NCI-H2029 treated with DMSO at 0.1 percent for 48 hours (cell line): ENCODE data around the gene GULP1.

Source experiments
- DNase-seq: peaks from one replicate; lab custom pipeline; 2025; lab: John Stamatoyannopoulos, UW

Gene GULP1

DNA sequence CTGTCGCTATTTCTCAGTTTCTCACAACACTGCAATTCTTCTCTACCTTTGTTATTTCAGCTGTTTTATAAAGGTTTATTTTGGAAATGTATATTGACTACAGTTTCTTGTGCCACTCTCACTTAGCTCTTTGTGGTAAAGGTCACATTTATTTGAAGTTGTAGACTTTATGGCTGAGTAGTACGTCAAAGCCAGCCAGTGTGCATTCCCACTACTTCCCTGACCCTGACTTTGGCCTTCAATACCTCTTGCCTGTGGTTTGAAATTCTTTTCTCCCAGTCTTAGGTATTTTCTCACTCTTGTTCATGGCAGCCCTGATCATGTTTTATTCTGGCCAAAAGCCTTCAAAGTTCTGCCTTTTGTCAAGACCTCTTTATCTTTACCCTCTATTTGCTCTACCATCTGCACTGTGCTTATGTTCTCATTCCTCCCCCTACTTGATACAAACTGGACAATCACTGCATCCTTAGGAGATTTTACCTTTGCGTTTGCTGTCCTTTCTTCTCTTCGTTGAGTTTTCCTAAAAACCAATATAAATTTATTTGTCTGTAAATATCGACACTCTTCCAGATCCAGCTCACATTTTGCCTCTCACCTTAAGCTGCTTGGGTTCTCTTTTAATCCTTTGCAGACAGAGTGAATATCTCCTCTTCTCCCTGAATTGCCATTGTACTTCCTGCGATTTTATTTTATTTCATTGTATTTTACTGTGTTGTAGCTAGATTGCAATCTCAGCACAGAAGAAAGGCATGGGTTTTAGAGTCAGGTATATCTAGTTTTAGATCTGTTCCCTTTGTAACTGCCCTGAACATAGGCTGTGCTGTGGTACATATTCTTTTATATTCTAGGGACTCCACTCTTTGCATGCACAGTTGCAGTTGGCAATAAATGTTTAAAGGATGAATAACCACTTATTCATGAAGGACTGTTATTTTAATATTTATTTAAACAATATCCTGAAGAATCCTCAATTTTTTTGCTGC lies 31.2 kb downstream of the GULP1 start:
- DNase-seq = no peak

DNA sequence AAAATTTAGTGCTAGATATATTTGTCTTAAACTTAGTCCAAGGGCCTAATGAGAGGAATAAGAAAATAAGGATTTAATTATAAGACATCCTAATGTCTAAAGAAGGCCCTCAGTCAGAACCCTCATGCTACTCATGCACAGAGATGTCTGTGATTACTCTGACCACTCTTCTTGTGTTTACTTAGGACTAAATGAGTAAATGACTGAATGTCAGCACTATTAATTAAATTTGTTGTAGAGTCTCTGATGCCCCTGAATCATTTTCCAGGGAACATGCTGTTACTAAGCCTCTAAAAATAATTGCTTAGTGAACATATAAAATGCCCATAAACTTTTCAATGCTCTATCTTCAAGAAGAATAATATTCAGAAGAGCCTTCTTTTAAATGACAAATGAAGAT lies 32.4 kb downstream of the GULP1 start:
- DNase-seq = no peak

DNA sequence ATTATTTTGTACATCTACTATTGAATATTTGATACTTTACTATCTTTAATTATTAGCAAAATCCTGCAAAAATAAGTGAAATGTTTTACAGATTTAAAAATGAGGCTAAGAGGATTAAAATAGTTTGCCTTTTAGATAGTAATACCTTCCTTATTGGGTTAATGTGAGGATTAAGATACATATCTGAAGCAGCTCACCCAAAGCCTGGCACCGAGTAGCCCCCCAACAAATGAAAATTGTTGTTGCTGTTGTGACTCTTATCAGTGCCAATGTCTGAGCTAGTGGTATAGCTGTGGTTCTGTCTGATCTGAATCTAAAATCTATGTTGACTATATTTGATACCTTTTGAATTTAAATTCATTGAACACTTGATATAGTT lies 34.6 kb downstream of the GULP1 start:
- no peak for DNase-seq

DNA sequence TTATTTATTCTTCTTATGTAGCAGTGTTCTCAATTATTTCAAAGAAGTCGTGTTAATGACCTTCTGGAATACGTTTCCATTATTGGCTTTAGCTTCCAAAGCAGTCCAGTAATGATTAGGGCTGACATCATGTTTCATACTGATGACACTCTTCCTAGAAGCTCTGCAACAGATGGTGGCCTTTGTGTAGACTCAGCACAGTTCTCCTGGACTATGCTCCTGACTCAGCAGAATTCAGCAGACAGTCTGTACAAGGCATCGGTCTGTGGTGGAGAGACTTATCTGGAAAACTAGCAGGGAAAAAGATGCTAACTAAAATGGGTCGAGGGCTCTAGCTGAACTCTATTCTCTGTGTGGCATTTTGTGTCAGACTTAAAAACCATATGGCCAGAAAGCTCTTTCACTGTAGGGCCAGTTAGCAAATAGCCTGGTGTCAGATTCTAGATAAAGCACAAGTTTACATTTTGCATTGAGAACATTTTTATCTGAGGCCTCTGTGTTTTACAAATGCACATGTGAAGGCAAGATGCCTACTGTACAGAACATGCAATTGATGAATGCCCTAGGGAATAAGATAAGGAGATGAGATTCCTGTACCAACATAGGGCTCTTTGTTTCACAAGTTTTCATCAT lies 35.1 kb downstream of the GULP1 start:
- DNase-seq = no peak

DNA sequence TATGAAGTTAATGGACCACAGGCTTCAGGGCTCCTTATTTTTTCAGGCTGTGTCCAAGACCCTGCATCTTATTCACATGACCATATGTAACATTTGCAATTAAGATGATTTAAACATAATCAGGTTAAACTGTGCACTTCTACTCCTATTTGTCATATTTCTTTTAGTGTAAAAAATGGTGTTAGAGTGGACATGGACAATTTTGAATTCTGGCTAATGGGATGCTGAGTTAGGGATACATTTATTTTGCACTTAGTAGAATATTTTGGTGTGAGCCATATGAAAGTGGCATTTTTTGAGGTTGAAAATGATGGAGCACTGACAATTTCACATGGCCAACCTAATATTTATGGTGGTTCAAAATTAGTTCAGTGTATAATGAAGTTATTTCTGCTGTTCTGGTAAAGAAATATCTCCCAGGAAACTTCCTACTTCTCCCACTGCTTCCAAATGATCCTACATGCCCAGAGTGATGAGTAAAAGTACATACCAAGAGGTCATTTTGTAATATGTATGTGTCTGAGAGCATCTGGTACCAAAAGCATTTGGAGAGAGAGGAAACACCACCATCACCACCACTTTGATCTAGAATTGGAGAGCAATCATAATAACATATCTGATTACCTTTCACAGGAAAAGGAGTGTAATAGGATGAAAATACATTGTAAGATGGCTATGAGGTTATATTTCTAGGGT lies 36.0 kb downstream of the GULP1 start:
- DNase-seq = no peak

DNA sequence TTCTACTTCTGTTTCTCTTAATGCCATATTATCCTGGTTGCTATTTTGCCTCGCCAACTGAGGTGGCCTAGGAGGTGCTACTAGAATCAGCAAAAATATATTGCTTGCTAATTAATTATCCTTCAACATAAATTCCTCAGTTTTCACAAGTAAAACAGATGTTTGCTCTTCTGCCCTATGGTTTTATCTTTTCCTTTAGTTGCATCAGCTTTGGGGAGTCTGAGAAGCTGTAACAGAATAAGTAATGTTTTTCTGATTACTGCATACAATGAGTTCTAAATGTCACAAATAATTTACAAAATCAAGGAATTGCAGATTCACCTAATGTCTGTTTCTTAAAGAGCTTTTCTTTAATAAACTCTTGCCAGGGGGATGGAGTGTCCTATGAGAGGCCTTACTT lies 36.7 kb downstream of the GULP1 start:
- no peak for DNase-seq

DNA sequence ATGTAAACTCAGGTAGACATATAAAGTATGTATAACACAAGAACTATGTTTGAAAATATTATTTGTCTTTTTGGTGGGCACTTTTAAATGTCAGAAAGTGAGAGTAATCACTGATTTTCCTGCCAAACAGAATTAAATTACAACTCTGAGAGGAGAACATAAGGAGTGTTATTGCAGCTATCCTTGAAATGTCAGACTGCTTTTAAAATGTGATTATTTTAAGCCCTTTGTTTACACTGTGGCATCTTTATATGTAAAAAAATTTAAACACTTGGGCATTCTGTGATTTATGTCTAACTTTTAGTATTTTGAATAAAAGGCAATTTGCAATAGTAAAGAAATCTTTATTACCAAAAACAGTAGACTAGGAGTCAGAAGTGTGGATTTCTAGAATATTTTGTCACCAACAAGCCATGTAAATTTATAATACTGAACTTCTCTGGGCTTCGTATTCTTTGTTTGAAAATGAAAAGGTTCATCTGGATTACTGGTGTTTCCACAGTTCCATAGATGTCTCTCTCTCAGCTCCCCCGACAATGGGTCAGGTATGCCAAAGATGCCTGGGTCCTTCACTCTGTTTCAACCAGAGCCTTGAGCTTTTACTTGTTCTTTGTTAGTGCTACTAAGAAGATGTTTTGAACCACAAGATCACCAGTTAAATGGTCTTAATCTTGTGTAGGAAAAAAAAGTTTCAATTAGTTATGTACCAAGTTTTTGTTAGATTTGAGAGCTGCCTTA lies 38.8 kb downstream of the GULP1 start:
- DNase-seq = no peak

DNA sequence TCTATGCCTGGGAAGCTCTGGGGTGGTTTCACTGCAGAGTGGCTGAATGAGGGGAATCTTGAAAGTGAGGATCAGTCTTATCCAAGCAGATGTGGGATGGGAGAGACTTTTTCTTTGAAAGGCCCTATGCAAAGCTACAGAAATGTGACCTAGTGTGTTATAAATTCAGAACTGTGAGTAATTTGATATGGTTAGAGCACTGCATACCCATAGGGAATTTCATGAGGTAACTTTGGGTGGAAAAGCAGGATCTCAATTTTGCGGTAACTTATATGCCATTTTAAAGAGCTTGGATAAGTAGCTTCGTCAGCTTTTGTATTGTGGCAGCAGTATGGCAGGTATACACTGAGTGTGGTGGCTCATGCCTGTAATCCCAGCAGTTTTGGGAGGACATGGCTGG lies 40.9 kb downstream of the GULP1 start:
- no peak for DNase-seq

DNA sequence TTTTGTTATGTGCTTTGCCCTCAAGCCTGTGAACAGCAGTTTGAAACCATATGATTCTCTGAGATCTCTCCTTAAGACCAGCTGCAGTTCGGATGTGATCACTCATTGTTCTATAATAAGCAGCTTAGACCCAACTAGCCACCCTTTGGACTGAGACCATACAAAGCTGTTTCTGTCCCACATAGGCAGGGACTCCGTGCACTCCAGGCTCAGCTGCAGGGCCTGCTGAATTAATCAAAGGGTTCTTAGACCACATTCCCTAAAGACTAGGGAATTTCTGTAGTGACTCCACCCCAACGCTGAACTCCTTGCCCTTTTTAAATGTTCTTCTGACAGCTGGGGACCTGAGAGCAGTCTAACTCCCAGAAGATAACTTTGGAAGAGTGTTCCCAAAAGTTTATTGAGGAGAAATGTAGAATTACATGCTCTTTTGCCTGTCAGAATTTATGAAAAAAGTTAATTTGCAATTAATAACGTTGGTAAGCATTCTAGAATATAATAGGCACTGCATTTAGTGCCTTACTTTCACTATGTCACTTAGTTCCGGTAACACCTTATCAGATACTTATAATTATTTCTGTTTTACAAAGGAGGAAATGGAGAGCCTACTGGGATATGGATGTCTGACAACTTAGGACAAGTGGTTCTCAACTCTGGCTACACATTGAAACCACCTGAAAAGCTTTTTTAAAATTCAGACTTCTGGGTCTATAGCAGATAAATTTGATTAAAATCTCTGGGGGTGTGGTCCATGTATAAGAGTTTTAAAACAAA lies 42.3 kb downstream of the GULP1 start:
- no peak for DNase-seq

DNA sequence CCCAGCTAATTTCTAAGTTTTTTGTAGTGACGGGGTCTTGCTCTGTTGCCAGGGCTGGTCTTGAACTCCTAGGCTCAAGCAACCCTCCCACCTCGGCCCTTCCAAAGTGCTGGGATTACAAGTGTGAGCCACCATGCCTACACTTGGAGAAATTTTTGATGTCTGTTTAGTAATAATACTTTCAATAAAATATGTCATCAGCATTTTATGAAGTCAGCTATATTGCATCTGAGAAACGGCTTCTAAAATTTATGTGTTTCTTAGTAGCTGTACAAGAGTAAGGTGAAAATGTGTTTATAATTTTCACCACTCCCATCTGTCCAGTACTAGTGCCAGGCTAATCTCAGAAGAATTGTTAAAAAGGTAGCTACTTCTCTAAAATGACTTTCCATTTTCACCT lies 46.8 kb downstream of the GULP1 start:
- DNase-seq = no peak

DNA sequence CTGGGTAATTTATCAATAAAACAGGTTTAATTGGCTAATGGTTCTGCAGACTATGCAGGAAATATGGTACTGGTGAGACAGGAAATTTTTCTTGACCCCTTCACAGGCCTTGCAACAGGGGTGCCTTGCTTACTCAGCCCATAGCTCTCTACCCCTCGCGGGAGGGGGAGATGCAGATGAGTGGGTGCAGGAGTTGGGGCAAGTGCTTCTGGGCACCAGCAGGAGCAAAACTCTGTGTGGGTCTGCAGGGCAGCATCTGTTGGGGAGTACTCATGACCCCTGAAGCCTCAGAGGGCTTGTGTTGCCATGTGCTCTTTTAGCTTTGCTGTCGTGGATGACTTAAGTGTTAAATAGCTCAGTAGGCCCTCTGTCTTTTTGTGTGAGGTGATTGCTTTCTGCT lies 48.6 kb downstream of the GULP1 start:
- no peak for DNase-seq

DNA sequence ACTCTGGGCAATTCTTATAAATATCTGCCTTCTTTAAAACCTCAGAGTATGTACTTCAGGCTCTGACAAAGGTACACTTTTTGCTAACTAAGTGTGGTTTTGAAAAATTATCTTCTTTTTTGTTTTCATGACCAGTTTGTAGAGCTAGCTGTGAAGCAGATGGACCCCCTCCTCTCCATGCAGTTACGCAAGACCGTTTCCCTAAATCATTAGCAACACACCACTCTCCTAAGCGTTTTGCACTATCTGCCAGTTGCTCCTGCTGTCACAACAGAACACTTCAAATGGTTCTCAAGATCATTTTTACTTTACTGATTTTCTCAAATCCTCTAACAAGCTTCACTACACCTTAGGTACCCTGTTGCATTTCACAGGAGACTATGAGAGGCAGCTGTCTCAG lies 53.3 kb downstream of the GULP1 start:
- DNase-seq = no peak

DNA sequence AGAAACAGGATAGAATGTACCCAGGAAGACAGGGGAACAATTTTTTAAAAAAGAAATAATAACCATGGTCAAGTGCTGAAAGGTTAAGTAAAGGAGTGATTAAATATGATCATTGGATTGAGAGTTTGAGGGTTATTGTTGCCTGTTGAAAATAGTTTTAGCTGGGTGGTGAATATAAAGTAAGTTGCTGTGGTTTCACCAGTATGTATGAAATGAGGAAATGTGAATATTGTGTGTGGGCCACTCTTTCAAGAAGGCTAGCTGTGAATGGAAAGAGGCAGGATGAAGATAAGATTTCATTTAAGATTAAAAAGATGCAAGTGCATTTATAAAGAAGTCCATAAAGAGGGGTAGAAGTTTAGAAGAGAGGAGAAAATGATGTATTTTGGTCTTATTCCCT lies 53.8 kb downstream of the GULP1 start:
- DNase-seq = no peak

DNA sequence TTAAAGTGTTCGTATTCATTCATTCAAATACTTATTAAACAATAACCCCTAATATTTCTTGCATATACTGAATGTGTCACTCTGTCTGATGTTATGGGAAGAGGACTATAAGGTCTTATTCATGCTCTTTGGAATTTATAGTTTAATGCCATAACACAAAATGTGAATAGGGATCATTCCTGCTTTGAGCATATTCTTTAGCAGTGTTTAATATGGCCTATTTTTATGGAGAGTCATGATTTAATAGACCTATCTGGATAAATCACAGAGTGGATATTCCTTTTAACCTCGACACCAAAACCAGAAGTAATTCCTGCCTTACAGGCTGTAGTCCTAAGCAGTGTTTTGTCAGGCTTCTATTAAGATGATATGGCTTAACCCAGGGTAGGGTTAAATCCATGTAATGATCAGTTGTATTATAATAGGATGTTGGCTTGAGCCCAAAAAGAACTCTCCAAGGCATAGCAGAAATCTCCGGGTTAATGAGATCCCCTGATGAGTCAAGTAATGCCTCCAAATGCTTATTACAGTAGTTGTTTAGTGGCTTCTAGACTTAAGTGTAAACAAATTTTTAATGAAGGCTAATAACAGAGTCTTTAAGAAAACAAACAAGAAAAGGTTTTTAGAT lies 54.3 kb downstream of the GULP1 start:
- DNase-seq = no peak

DNA sequence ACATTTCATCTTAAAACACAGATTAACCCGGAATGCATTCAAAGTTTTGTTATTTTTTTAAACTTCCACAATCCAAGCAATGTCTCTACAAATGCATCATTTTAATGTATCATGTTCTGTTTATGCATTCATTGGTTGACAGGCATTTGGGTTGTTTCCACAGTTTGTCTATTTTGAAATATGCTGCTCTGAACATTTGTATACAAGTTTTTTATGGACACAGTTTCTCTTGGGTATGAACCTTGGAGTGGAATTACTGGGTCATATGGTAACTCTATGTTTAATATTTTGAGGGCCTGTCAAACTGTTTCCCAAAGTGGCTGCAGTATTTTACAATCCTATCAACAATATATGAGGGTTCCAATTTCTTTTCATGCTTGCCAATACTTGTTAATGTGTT lies 57.3 kb downstream of the GULP1 start:
- DNase-seq = no peak

DNA sequence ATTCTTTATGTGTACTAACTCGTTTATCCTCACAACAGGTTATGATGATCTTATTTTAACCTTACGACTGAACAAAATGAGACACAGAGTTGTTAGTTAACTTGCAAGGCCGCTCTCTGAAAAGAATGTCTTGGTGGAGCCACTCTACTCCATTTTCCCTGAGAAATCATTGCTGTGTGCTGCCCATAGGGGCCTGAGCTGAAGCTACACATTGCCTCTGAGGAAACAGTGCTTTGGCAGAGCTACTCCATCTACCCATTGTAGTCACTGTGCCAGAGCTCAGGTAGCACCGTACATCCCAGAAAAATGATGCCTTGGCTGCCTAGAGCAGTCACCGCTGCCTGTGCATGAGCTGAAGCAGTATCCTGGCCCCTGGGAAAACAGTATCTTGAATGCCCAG lies 61.6 kb downstream of the GULP1 start:
- DNase-seq = no peak

DNA sequence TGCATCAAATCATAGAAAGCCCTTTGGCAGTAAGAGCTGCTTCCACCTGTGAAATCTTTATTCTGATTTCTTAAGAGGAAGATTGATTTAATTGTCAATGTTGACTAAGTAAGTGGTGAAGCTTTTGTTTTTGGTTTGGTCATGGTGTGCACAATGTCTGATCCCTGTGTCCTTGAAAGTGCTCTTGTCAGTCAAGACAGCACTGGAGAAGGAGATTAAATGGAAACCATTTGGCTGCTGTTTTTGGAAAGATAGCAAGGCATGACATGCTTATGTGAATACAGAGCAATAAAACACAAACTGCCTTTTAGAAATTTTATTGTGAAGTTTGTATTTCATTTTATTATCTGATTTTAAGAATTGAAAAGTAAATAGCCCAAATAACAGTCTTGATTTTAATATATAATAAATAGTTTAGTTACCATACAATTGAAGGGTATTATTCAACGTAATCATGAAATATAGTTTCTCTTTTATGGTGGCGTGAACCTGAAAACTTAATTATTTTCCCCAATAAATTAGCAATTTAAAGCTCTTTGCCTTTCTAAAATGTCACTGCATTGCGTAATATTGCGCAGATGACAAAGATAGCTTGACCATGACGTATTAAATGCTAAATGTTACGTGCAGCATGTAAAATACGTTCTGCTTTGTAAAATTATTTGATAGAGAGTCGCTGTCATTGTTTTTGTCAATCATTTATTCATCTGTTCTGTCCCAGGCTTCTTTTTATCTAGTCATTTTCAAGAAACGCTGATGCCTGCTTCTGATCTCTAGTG lies 69.0 kb downstream of the GULP1 start:
- no peak for DNase-seq

DNA sequence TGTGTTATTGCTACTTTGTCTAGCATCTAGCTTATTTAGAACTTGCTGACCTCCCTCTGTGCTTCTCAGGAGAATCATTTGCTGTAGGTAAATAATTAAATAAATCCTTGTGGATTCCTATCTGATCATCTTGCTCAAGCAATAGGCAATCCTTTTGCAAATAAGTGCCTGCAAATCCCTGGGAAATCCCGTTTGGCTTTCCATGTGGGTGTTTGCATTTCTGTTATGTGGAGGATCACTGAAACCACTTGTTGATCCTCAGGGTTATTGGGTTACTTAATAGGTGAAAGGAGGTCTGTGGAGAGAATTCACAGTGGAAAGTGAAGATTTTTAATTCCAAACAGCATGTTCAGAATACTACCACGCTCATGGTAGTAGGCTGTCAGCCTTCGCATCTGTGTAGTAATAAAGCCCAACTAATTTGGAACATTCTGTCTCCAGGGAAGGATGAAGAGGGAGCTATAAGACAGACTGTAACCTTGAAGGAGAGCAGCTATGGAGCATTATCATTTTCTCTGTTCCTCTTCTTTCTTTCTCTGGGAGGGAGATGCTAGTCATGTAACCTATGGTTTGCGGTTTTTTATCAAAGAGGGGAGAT lies 72.5 kb downstream of the GULP1 start:
- DNase-seq = no peak

DNA sequence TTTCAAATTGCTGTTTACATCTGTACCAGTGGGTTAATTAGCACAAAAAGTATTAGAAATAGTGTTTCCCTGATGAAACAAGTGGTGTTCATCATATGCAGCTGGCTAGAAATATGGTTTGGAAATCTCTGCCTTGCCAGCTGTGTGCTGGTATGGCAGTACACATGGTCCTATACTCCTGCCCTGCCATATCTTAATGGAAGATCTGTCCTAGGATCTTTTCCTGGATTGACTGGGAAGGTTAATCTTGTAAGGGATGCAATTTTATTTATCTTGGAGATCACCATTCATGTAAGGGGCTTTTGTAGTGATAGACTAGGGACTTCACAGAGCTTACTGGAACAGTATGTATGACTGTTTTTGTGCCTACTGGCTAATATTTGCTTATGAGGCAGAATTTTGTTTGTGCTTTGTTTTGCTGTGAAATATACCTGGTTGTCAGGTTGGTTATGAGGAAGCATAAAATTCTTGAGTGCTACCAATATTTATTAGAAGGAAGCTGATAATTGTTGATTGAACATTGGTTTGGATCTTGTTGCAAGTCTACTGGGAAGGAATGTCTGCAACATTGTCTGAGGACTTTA lies 73.5 kb downstream of the GULP1 start:
- no peak for DNase-seq
